ENCODE data around the gene SEC62.

The SEC62 gene

DNA sequence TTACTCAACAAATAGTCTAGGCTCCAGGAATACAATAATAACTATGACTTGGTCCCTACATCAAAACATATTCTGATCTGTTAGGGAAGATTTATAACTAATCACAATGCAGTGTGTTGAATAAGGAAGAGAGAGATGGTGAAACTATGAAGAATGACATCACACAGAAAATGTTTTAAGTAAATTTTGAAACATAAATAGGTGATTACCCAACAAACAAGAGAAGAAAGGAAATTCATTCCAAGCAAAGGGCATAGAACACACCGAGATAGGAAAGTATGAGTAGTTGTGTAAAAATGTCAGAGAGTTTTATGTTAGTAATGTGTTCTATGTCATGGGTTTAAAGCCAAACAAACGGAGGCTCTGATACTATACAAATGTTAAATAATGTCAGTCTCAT, 13.4 kb downstream of the SEC62 start:
- Mint-ChIP-seq H3K27ac (no peak overlapping the region), H3K4me1 (ENCODE audit: low read depth in 2 of 2) (peaks cover 4 to 7% of the 10 kb centered on the region in 2 donors), H3K36me3 (ENCODE audit: insufficient read depth) (peaks cover 92% of the 10 kb centered on the region), H3K9me3 (no peaks in the 10 kb centered on the region), H3K27me3 (no peaks in the 10 kb centered on the region), H3K4me3 (no peak overlapping the region)
- DNase-seq (no peak), ATAC-seq (replicated peaks) (no peak)

GRCh38 chr3:169984292-169984691, 17.7 kb downstream of the SEC62 start:
- Mint-ChIP-seq H3K4me3 (no peak overlapping the region), H3K9me3 (no peaks in the 10 kb centered on the region), H3K27ac (no peak overlapping the region), H3K4me1 (ENCODE audit: low read depth in 2 of 2) (peaks cover 4 to 7% of the 10 kb centered on the region in 2 donors), H3K36me3 (ENCODE audit: insufficient read depth) (peaks cover 83% of the 10 kb centered on the region), H3K27me3 (no peaks in the 10 kb centered on the region)
- ATAC-seq (replicated peaks) (no peak), DNase-seq (no peak)

DNA sequence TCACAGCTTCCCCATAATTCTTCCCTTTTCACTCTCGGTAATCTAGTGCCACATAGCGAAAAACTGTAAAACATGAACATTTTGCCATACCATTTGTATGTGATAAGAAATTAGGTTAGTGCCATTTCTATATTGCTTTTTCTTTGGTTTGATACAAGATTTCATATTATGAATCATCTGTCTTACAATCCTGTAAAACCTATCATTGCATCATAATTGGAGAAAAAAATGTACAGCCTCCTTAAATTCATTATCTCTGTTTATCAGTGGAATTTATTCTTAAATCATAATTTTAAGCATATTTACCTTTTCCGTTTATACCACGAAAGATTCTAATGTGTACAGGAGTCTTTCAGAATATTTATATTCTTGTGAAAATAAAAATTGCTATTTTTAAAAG, 23.8 kb downstream of the SEC62 start:
- ATAC-seq (replicated peaks): no peak

GRCh38 chr3:169992156-169992555, 25.5 kb downstream of the SEC62 start:
- Mint-ChIP-seq H3K36me3 (ENCODE audit: insufficient read depth) (peaks cover 23% of the 10 kb centered on the region), H3K4me3 (no peak overlapping the region), H3K27ac (no peak overlapping the region), H3K9me3 (no peaks in the 10 kb centered on the region), H3K27me3 (no peaks in the 10 kb centered on the region), H3K4me1 (ENCODE audit: low read depth in 2 of 2) (peaks cover 2 to 3% of the 10 kb centered on the region in 2 donors)
- ATAC-seq (replicated peaks): no peak
- DNase-seq: no peak

More for the DNA sequence above, 23.8 kb downstream of the SEC62 start:
- no peak for DNase-seq
- no peak overlapping the region for H3K27ac Mint-ChIP-seq
- peaks cover 0 to 3% of the 10 kb centered on the region in 2 donors for H3K4me1 Mint-ChIP-seq (ENCODE audit: low read depth in 2 of 2)
- peaks cover 36% of the 10 kb centered on the region for H3K36me3 Mint-ChIP-seq (ENCODE audit: insufficient read depth)
- no peaks in the 10 kb centered on the region for H3K27me3 Mint-ChIP-seq
- no peaks in the 10 kb centered on the region for H3K9me3 Mint-ChIP-seq
- no peak overlapping the region for H3K4me3 Mint-ChIP-seq

DNA sequence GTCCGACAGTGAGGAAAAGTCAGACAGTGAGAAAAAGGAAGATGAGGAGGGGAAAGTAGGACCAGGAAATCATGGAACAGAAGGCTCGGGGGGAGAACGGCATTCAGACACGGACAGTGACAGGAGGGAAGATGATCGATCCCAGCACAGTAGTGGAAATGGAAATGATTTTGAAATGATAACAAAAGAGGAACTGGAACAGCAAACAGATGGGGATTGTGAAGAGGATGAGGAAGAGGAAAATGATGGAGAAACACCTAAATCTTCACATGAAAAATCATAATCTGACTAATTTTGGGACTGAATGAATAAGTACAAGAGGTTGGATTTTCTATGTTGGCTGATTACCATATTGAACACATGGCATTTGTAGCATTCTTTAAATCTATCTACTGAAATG, 26.2 kb downstream of the SEC62 start:
- Mint-ChIP-seq H3K4me1 (ENCODE audit: low read depth in 2 of 2) (peaks cover 2 to 3% of the 10 kb centered on the region in 2 donors), H3K27me3 (no peaks in the 10 kb centered on the region), H3K9me3 (no peaks in the 10 kb centered on the region), H3K27ac (no peak overlapping the region), H3K36me3 (ENCODE audit: insufficient read depth) (peaks cover 20% of the 10 kb centered on the region), H3K4me3 (no peak overlapping the region)
- ATAC-seq (replicated peaks): no peak
- DNase-seq: no peak

DNA sequence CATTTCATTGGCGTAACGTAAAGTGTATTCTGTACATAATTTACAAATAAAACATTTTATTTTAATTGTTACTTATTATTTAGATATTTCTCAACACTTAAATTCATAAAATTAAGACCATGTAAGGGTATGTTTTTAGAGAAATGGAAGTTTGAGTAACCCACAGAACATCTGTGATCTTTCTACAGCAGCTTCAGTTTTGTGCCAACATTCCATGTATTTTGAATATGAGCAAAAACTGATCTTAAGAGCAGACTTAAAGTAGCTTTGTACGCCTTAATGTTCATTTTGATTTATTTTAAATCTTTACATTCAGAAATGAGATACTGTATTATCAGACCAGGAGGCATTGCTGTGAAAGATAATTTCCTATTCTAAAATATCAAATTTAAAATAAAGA, 27.2 kb downstream of the SEC62 start:
- no peak for DNase-seq
- peaks cover 2 to 3% of the 10 kb centered on the region in 2 donors for H3K4me1 Mint-ChIP-seq (ENCODE audit: low read depth in 2 of 2)
- H3K9me3 Mint-ChIP-seq: no peaks in the 10 kb centered on the region
- peaks cover 13% of the 10 kb centered on the region for H3K36me3 Mint-ChIP-seq (ENCODE audit: insufficient read depth)
- H3K27ac Mint-ChIP-seq: no peak overlapping the region
- no peaks in the 10 kb centered on the region for H3K27me3 Mint-ChIP-seq
- no peak for ATAC-seq (replicated peaks)
- no peak overlapping the region for H3K4me3 Mint-ChIP-seq

GRCh38 chr3:169996063-169996462, 29.5 kb downstream of the SEC62 start:
- Mint-ChIP-seq H3K27me3 (no peaks in the 10 kb centered on the region), H3K36me3 (ENCODE audit: insufficient read depth) (peaks cover 7% of the 10 kb centered on the region), H3K4me3 (no peak overlapping the region), H3K27ac (no peak overlapping the region), H3K4me1 (ENCODE audit: low read depth in 2 of 2) (peaks cover 2% of the 10 kb centered on the region in 2 donors), H3K9me3 (no peaks in the 10 kb centered on the region)
- ATAC-seq (replicated peaks) (no peak), DNase-seq (no peak)

DNA sequence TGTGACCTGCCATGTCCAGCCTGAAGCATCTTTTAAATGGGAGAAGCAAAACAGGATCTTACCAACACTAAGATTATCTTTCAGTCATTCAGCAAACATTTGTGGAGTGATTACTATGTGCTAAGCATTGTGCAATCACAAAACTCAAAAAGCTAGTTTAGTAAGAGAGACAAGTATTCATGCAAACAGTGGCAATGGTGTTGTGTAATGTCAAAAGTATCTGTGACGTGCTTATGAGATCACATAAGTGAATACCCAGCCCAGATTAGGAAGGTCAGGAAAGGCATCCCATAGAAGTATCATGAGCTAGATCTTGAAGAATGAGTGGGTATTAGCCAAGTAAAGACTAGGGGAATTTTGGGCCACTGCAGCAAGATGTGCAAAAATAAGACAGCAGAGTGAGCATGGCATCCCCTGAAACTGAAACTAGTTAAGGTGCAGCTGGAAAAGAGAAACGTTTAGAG, 32.1 kb downstream of the SEC62 start:
- no peaks in the 10 kb centered on the region for H3K36me3 Mint-ChIP-seq (ENCODE audit: insufficient read depth)
- no peaks in the 10 kb centered on the region for H3K27me3 Mint-ChIP-seq
- peak overlapping the region; percentile 8 to 60 for H3K27ac Mint-ChIP-seq
- no peaks in the 10 kb centered on the region for H3K9me3 Mint-ChIP-seq
- peaks cover 5% of the 10 kb centered on the region in 2 donors for H3K4me1 Mint-ChIP-seq (ENCODE audit: low read depth in 2 of 2)
- H3K4me3 Mint-ChIP-seq: no peak overlapping the region
- ATAC-seq (replicated peaks) (no peak), DNase-seq (no peak)

GRCh38 chr3:169999433-169999832, 32.8 kb downstream of the SEC62 start:
- H3K4me1 Mint-ChIP-seq (ENCODE audit: low read depth in 2 of 2): peaks cover 5% of the 10 kb centered on the region in 2 donors
- H3K9me3 Mint-ChIP-seq: no peaks in the 10 kb centered on the region
- no peak for ATAC-seq (replicated peaks)

GRCh38 chr3:170000051-170000450, 33.4 kb downstream of the SEC62 start:
- ATAC-seq (replicated peaks) (no peak), DNase-seq (no peak)
- Mint-ChIP-seq H3K4me3 (no peak overlapping the region), H3K27me3 (no peaks in the 10 kb centered on the region), H3K4me1 (ENCODE audit: low read depth in 2 of 2) (peaks cover 5% of the 10 kb centered on the region in 2 donors), H3K36me3 (ENCODE audit: insufficient read depth) (no peaks in the 10 kb centered on the region), H3K27ac (peak overlapping the region in 1 of 2 donors; percentile 58), H3K9me3 (no peaks in the 10 kb centered on the region)

More at GRCh38 chr3:169999433-169999832, 32.8 kb downstream of the SEC62 start:
- no peak for DNase-seq
- H3K4me3 Mint-ChIP-seq: no peak overlapping the region
- no peaks in the 10 kb centered on the region for H3K36me3 Mint-ChIP-seq (ENCODE audit: insufficient read depth)
- no peaks in the 10 kb centered on the region for H3K27me3 Mint-ChIP-seq
- no peak overlapping the region for H3K27ac Mint-ChIP-seq

- Mint-ChIP-seq H3K27ac (peak overlapping the region in 1 of 2 donors; percentile 6), H3K4me3 (no peak overlapping the region), H3K27me3 (no peaks in the 10 kb centered on the region), H3K9me3 (no peaks in the 10 kb centered on the region), H3K36me3 (ENCODE audit: insufficient read depth) (no peaks in the 10 kb centered on the region), H3K4me1 (ENCODE audit: low read depth in 2 of 2) (peaks cover 10 to 11% of the 10 kb centered on the region in 2 donors)
- DNase-seq: no peak
- no peak for ATAC-seq (replicated peaks)
Observed at GRCh38 chr3:170002231-170002630, 35.6 kb downstream of the SEC62 start.

GRCh38 chr3:170002879-170003278, 36.3 kb downstream of the SEC62 start:
- Mint-ChIP-seq H3K9me3 (no peaks in the 10 kb centered on the region), H3K27ac (peak overlapping the region in 1 of 2 donors; percentile 4), H3K4me3 (no peak overlapping the region), H3K4me1 (ENCODE audit: low read depth in 2 of 2) (peaks cover 12% of the 10 kb centered on the region in 2 donors), H3K36me3 (ENCODE audit: insufficient read depth) (no peaks in the 10 kb centered on the region), H3K27me3 (no peaks in the 10 kb centered on the region)
- DNase-seq (no peak), ATAC-seq (replicated peaks) (no peak)

- Mint-ChIP-seq H3K4me3 (no peak overlapping the region), H3K4me1 (ENCODE audit: low read depth in 2 of 2) (peaks cover 12% of the 10 kb centered on the region in 2 donors), H3K27me3 (no peaks in the 10 kb centered on the region), H3K36me3 (ENCODE audit: insufficient read depth) (no peaks in the 10 kb centered on the region), H3K27ac (no peak overlapping the region), H3K9me3 (no peaks in the 10 kb centered on the region)
- no peak for DNase-seq
- no peak for ATAC-seq (replicated peaks)
Observed at GRCh38 chr3:170003881-170004356, 37.3 kb downstream of the SEC62 start.

GRCh38 chr3:170007031-170007663, 40.5 kb downstream of the SEC62 start:
- Mint-ChIP-seq H3K36me3 (ENCODE audit: insufficient read depth) (no peaks in the 10 kb centered on the region), H3K27ac (peak overlapping the region; percentile 2 to 47), H3K27me3 (peaks cover 5 to 9% of the 10 kb centered on the region in 2 donors), H3K9me3 (no peaks in the 10 kb centered on the region), H3K4me1 (ENCODE audit: low read depth in 2 of 2) (peaks cover 12% of the 10 kb centered on the region in 2 donors), H3K4me3 (no peak overlapping the region)
- ATAC-seq (replicated peaks): peak; percentile 80
- DNase-seq: peak; percentile 3 to 12 (median 5)

All from effector memory CD8-positive, alpha-beta T cell (primary cell).